ENCODE measurements around the gene GSTO2.

DNA sequence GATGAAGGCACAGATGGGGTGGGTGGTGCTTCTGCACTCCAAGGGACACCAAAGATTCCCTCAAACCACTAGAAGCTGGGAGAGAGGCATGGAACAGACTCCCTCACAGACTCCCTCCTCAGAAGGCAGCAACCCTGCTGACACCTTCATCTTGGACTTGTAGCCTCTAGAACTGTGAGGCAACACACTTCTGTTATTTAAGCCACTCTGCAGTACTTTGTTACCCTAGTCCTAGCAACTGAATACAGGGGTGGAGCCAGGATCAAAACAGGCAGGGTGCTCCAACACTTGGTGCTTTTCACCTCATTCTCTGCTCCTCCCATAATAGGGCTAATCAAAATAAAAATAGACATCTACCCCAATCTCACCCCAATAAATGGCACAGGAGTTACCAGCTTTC, 16.6 kb upstream of the GSTO2 start:
- no peak for TF ChIP-seq POLR2A (IDR thresholded peaks at IDR 0.05)
- TF ChIP-seq, protein P1, sequence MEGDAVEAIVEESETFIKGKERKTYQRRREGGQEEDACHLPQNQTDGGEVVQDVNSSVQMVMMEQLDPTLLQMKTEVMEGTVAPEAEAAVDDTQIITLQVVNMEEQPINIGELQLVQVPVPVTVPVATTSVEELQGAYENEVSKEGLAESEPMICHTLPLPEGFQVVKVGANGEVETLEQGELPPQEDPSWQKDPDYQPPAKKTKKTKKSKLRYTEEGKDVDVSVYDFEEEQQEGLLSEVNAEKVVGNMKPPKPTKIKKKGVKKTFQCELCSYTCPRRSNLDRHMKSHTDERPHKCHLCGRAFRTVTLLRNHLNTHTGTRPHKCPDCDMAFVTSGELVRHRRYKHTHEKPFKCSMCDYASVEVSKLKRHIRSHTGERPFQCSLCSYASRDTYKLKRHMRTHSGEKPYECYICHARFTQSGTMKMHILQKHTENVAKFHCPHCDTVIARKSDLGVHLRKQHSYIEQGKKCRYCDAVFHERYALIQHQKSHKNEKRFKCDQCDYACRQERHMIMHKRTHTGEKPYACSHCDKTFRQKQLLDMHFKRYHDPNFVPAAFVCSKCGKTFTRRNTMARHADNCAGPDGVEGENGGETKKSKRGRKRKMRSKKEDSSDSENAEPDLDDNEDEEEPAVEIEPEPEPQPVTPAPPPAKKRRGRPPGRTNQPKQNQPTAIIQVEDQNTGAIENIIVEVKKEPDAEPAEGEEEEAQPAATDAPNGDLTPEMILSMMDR (IDR thresholded peaks at IDR 0.05): no peak
- TF ChIP-seq EP300 (IDR thresholded peaks at IDR 0.05): no peak
